IMR-90 (cell line): ENCODE measurements around the gene C1QTNF5. TPM values are rescaled to one million over a fixed set of nuclear protein-coding genes. Genes with fewer than 3 reads are reported as not detected.

Experiments
- ATAC-seq: fragments of 200-7000 bp; cut with Tn5 transposase; 2 replicates; pipeline ENCODE4 v1.9.1; 2020; ENCODE audit warnings: low read depth, mild to moderate bottlenecking, moderate library complexity
- BruUV-seq: library from RNA; stranded (reverse); fragments of 400-500 nt; replicated peaks from 2 replicates; lab custom pipeline; 2021; lab: Mats Ljungman, UMichigan
- CTCF ChIA-PET: fragments of 300-600 bp; formaldehyde crosslinking; extraction: SDS; loops from one replicate; lab custom pipeline; 2021; ENCODE audit warnings: antibody characterized with exemption; lab: Yijun Ruan, JAX
- POLR2A ChIA-PET: fragments of 300-600 bp; sonication (Branson Sonifier 250); formaldehyde crosslinking; loops from one replicate; lab custom pipeline; 2022; ENCODE audit warnings: antibody characterized with exemption; ENCODE audit not compliant: unreplicated experiment; lab: Charles Lee
- DNase-seq: peaks from one replicate; pipeline ENCODE4 v3.0.0; 2013
- H2AFZ ChIP-seq: replicated peaks from 2 replicates; pipeline ENCODE3; 2013; ENCODE audit warnings: low read length, mild to moderate bottlenecking; ENCODE audit not compliant: poor library complexity
- H2AK5ac ChIP-seq: 2 replicates; pipeline ENCODE4 v1.6.1; 2013; ENCODE audit warnings: low read depth, low read length, inconsistent platforms
- H2AK9ac ChIP-seq: replicated peaks from 2 replicates; pipeline ENCODE3; 2013; ENCODE audit warnings: mild to moderate bottlenecking, low read depth, low read length, moderate library complexity; ENCODE audit not compliant: poor library complexity
- H2BK120ac ChIP-seq: 2 replicates; pipeline ENCODE4 v1.6.1; 2013; ENCODE audit warnings: low read depth, low read length, inconsistent platforms
- H2BK15ac ChIP-seq: 3 replicates; pipeline ENCODE4 v1.6.1; 2013; ENCODE audit warnings: low read depth, low read length, inconsistent platforms
- H2BK20ac ChIP-seq: 2 replicates; pipeline ENCODE4 v1.6.1; 2013; ENCODE audit warnings: low read depth, mild to moderate bottlenecking, inconsistent platforms, low read length, moderate library complexity
- H2BK5ac ChIP-seq: 2 replicates; pipeline ENCODE4 v1.6.1; 2013; ENCODE audit warnings: mild to moderate bottlenecking, low read depth, low read length, inconsistent platforms; ENCODE audit not compliant: poor library complexity, severe bottlenecking
- H3K14ac ChIP-seq: replicated peaks from 2 replicates; pipeline ENCODE4 v1.6.1; 2013; ENCODE audit warnings: low read depth, low read length, inconsistent platforms
- H3K18ac ChIP-seq: 2 replicates; pipeline ENCODE4 v1.6.1; 2013; ENCODE audit warnings: low read depth, low read length, control low read depth
- H3K23ac ChIP-seq: 2 replicates; pipeline ENCODE4 v1.6.1; 2013; ENCODE audit warnings: low read depth, low read length, inconsistent platforms
- H3K27ac ChIP-seq: 2 replicates; pipeline ENCODE4 v1.5.1; 2013; ENCODE audit warnings: mild to moderate bottlenecking, control low read depth, low read length; ENCODE audit not compliant: insufficient read depth
- H3K27me3 ChIP-seq: 2 replicates; pipeline ENCODE4 v1.6.1; 2013; ENCODE audit warnings: low read length; ENCODE audit not compliant: control insufficient read depth, insufficient read depth
- H3K36me3 ChIP-seq: 2 replicates; pipeline ENCODE4 v1.6.1; 2013; ENCODE audit warnings: low read length, mixed read lengths; ENCODE audit not compliant: control insufficient read depth, insufficient read depth
- H3K4ac ChIP-seq: 2 replicates; pipeline ENCODE4 v1.6.1; 2013; ENCODE audit warnings: low read depth, low read length, inconsistent platforms
- H3K4me1 ChIP-seq: 2 replicates; pipeline ENCODE4 v1.6.1; 2013; ENCODE audit warnings: low read length, mixed read lengths; ENCODE audit not compliant: control insufficient read depth, insufficient read depth
- H3K4me2 ChIP-seq: 2 replicates; pipeline ENCODE4 v1.6.1; 2013; ENCODE audit warnings: low read depth, mild to moderate bottlenecking, control low read depth, low read length, moderate library complexity
- H3K4me3 ChIP-seq: 2 replicates; pipeline ENCODE4 v1.5.1; 2013; ENCODE audit warnings: low read depth, mild to moderate bottlenecking, control low read depth, low read length, moderate library complexity; ENCODE audit not compliant: insufficient read depth
- H3K56ac ChIP-seq: 2 replicates; pipeline ENCODE4 v1.6.1; 2013; ENCODE audit warnings: low read length, inconsistent platforms; ENCODE audit not compliant: insufficient read depth; ENCODE audit errors: extremely low read depth
- H3K79me1 ChIP-seq, 2 experiments: 2 replicates each; pipeline ENCODE4 v1.6.1; 2013; ENCODE audit warnings: low read length in 2 of 2, inconsistent platforms in 1 of 2, low read depth in 1 of 2
- H3K9ac ChIP-seq: 2 replicates; pipeline ENCODE4 v1.6.1; 2013; ENCODE audit warnings: low read depth, low read length, control low read depth
- H3K9me1 ChIP-seq: 2 replicates; pipeline ENCODE4 v1.6.1; 2013; ENCODE audit warnings: low read length, inconsistent platforms; ENCODE audit not compliant: insufficient read depth
- H3K9me3 ChIP-seq: 2 replicates; pipeline ENCODE4 v1.6.1; 2013; ENCODE audit warnings: low read length; ENCODE audit not compliant: control insufficient read depth, insufficient read depth
- H4K20me1 ChIP-seq: 2 replicates; pipeline ENCODE4 v1.6.1; 2013; ENCODE audit warnings: low read length, inconsistent platforms; ENCODE audit not compliant: insufficient read depth
- H4K5ac ChIP-seq: 2 replicates; pipeline ENCODE4 v1.6.1; 2013; ENCODE audit warnings: mild to moderate bottlenecking, low read depth, low read length, control low read depth
- H4K8ac ChIP-seq, 2 experiments: 2 replicates each; pipeline ENCODE4 v1.6.1; 2013; ENCODE audit warnings: low read depth in 2 of 2, low read length in 2 of 2, control low read depth in 1 of 2, inconsistent platforms in 1 of 2
- H4K91ac ChIP-seq: 2 replicates; pipeline ENCODE4 v1.6.1; 2013; ENCODE audit warnings: low read depth, low read length, inconsistent platforms; ENCODE audit not compliant: insufficient read depth
- BHLHE40 ChIP-seq: fragments of 150-350 bp; IDR thresholded peaks from 2 replicates; pipeline ENCODE4 v1.6.1; 2016; ENCODE audit warnings: mild to moderate bottlenecking, low read depth, low read length
- CTCF ChIP-seq: conservative IDR thresholded peaks from 2 replicates; pipeline ENCODE4 v1.5.1; 2012; ENCODE audit warnings: mild to moderate bottlenecking, low read depth, low read length, improper control_type of control experiment
- POLR2A ChIP-seq: IDR thresholded peaks from 2 replicates; pipeline ENCODE4 v1.6.1; 2012; ENCODE audit warnings: mild to moderate bottlenecking, low read depth, low read length
- USF2 ChIP-seq: fragments of 150-350 bp; IDR thresholded peaks from 2 replicates; pipeline ENCODE4 v1.6.1; 2017; ENCODE audit warnings: mild to moderate bottlenecking, antibody characterized with exemption, low read length, low read depth
- WGBS, 2 experiments: methylation state at CpG; one replicate each; pipeline versions ENCODE4 v1.1.5 to v1.1.7; 2013; ENCODE audit warnings: missing lambda C conversion rate in 2 of 2; ENCODE audit not compliant: insufficient read length in 1 of 2; ENCODE audit errors: extremely low coverage in 2 of 2; 5-methylcytosine and 5-hydroxymethylcytosine counted together
- dilution Hi-C: fragments of 300-500 bp; cut with HindIII; formaldehyde crosslinking; loops from one replicate; pipeline ENCODE4 v1.14.3; 2018; ENCODE audit warnings: low sequenced_read_pairs; ENCODE audit not compliant: unreplicated experiment
- in situ Hi-C: fragments of 300-500 bp; cut with MboI; formaldehyde crosslinking; loops from 3 replicates; pipeline ENCODE4 v1.14.3; 2019; ENCODE audit warnings: low sequenced_read_pairs, inconsistent platforms, mixed read lengths
- intact Hi-C: fragments of 100-400 bp; cut with micrococcal nuclease; formaldehyde crosslinking; loops from 2 replicates; pipeline ENCODE4 v1.10.0; 2022
- polyA plus RNA-seq, 3 experiments: library from polyadenylated mRNA; depleted of rRNA; stranded (reverse); fragments of >200 nt; gene quantifications; 2 replicates each; pipeline ENCODE4 v1.2.3, GENCODE V29; 2012; ENCODE audit warnings: low replicate concordance in 1 of 3
- total RNA-seq: library from RNA; depleted of rRNA; stranded (reverse); fragments of >200 nt; gene quantifications from 2 replicates; pipeline ENCODE4 v1.2.3, GENCODE V29; 2012

Gene C1QTNF5
- total and polyA plus RNA-seq, 2 of the 4 experiments (the other 2 are of a cell fraction) = 2.0 to 5.4 TPM

- dilution Hi-C loops = no loop called here
- no CpG with 5 or more reads among the region's 1 CpG for WGBS, 2 experiments
- no peaks in the 10 kb centered on the region for H3K27me3 ChIP-seq
- intact Hi-C loops = no loop called here
- no peak overlapping the region for H2AK5ac ChIP-seq
- no TSS peak for BruUV-seq
- no peak overlapping the region for H4K5ac ChIP-seq
- peaks cover 7% of the 10 kb centered on the region for H4K20me1 ChIP-seq
- no peak for TF ChIP-seq USF2
- no peak for TF ChIP-seq POLR2A
- peak; percentile 30; the same call in 1 of the 2 replicates for TF ChIP-seq CTCF
- no peak for TF ChIP-seq BHLHE40
- no peak overlapping the region for H3K27ac ChIP-seq
- no peak overlapping the region for H2BK120ac ChIP-seq
- H3K4me2 ChIP-seq = no peak overlapping the region
- H2BK5ac ChIP-seq = no peak overlapping the region
- ChIA-PET POLR2A (interaction anchor here (1.1 kb wide), 1 partner anchor 14 kb away, joined by 4 read pairs; no protein-coding TSS in a partner anchor), CTCF (interaction anchor here (0.9 to 1.2 kb wide), 3 partner anchors 8 to 33 kb away, joined by 3 to 4 read pairs (median 4); no protein-coding TSS in a partner anchor)
- no peak overlapping the region for H3K56ac ChIP-seq
- H3K4ac ChIP-seq = no peak overlapping the region
- no peak overlapping the region for H2BK20ac ChIP-seq
- no peak overlapping the region for H2BK15ac ChIP-seq
- H3K18ac ChIP-seq = no peak overlapping the region
- H4K8ac ChIP-seq = no peak overlapping the region
- in situ Hi-C loops = no loop called here
- H3K79me1 ChIP-seq = peaks cover 4 to 35% of the 10 kb centered on the region in 2 experiments; a peak in 3 of 4 replicates
- no peak overlapping the region for H3K9ac ChIP-seq
- H3K36me3 ChIP-seq = peaks cover 50% of the 10 kb centered on the region
- no peaks in the 10 kb centered on the region for H3K9me3 ChIP-seq
- DNase-seq (no peak), ATAC-seq (peak; percentile 40; the same call in 1 of the 2 replicates)
- no peak overlapping the region for H2AFZ ChIP-seq
- no peak overlapping the region for H4K91ac ChIP-seq
- H3K23ac ChIP-seq = no peak overlapping the region
- peaks cover 10% of the 10 kb centered on the region for H3K9me1 ChIP-seq
- no peak overlapping the region for H2AK9ac ChIP-seq
- peaks cover 8% of the 10 kb centered on the region for H3K4me1 ChIP-seq
- no peak overlapping the region for H3K14ac ChIP-seq
- no peak overlapping the region for H3K4me3 ChIP-seq
Measured at GRCh38 chr11:119307219-119307618, 33.5 kb downstream of the C1QTNF5 start.
